Fibroblast of villous mesenchyme (primary cell): Measurements from ENCODE around the gene SSPN. TPM values are rescaled to one million over a fixed set of nuclear protein-coding genes. Genes with fewer than 3 reads are reported as not detected.
"Not testable (repeated sequence)": the region's sequence is repeated elsewhere in the genome, so short reads cannot be mapped to it uniquely, and the experiment has no call there.

Source experiments
- DNase-seq: peaks from one replicate; pipeline ENCODE4 v3.0.0-alpha.2; 2010; ENCODE audit warnings: low read depth
- H3K4me3 ChIP-seq: 2 replicates; pipeline ENCODE4 v1.5.1; 2011; ENCODE audit warnings: low read depth, mild to moderate bottlenecking, low read length
- total RNA-seq: library from RNA; depleted of rRNA; stranded (reverse); fragments of >200 nt; gene quantifications from 2 replicates; pipeline ENCODE4 v1.2.3, GENCODE V29; 2012
- TF ChIP-seq, protein P1 (sequence below): IDR thresholded peaks from 2 replicates; pipeline ENCODE4 v1.5.1; 2012; ENCODE audit warnings: low read depth, mild to moderate bottlenecking, low read length; ENCODE audit not compliant: insufficient read depth

The SSPN gene
- total RNA-seq, 1 donor, result 22.0 TPM

DNA sequence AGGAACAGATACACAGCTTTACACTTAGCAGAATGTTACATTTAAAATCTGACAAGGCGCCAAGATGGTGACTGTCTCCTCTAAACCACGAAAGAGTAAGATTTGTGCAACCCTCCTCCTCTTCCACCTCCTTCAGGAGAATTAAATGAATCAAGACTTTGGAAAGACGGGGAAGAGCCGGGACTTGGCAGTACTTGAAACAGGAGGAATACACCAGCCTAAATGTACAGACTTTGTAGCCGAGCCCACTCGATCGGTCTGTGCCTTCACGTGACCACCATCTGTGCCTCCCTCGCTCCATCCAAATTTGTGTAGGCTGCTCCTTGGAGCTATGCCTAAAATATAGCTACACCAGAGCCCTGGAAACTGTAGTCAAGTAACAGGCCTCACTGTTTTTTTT is 38.3 kb downstream of the SSPN start:
- peak; percentile 19 for DNase-seq
- no peak overlapping the region for H3K4me3 ChIP-seq
- TF ChIP-seq, protein P1, sequence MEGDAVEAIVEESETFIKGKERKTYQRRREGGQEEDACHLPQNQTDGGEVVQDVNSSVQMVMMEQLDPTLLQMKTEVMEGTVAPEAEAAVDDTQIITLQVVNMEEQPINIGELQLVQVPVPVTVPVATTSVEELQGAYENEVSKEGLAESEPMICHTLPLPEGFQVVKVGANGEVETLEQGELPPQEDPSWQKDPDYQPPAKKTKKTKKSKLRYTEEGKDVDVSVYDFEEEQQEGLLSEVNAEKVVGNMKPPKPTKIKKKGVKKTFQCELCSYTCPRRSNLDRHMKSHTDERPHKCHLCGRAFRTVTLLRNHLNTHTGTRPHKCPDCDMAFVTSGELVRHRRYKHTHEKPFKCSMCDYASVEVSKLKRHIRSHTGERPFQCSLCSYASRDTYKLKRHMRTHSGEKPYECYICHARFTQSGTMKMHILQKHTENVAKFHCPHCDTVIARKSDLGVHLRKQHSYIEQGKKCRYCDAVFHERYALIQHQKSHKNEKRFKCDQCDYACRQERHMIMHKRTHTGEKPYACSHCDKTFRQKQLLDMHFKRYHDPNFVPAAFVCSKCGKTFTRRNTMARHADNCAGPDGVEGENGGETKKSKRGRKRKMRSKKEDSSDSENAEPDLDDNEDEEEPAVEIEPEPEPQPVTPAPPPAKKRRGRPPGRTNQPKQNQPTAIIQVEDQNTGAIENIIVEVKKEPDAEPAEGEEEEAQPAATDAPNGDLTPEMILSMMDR, result no peak

DNA sequence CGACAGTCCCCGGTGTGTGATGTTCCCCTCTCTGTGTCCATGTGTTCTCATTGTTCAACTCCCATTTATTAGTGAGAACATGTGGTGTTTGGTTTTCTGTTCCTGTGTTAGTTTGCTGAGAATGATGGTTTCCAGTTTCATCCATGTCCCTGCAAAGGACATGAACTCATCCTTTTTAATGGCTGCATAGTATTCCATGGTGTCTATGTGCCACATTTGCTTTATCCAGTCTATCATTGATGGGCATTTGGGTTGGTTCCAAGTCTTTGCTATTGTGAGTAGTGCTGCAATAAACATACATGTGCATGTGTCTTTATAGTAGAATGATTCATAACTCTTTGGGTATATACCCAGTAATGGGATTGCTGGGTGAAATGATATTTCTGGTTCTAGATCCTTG is 40.1 kb downstream of the SSPN start:
- not testable (repeated sequence) for H3K4me3 ChIP-seq, DNase-seq

DNA sequence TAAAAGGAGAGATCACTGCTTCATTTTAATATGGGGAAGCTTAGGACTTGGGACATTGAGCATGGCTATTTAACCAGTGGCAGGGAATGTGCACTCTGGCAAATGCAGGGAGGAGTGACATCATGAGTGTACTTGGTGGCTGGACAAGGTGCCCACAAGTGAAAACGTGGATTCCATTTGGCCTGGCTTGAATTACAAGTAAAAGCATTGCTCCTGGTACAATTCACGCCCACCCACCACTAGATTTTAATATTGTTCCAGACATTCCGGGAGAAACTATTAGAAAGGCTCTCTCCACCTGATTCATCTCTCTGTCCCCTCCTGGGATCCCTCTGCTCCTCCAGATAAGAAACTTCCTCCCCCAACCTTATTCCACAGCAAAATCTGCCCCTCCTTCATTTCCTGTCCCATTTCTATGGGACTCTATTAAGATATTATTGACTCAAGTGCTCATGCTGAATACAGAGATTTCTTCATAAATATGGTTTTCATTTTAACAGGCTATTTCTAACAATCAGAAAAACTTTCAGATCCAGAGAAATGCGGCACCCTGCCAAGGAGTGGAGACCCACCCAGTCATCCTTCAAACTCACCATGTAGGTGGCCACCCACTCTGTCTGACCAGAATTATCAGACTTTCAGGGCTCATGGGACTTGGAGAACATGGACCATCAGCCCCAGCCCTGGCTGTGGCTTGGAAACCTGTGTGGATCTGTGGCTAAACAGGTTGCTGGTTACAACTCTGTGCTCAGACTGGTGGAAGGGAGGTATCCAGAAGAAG is 43.2 kb downstream of the SSPN start:
- no peak overlapping the region for H3K4me3 ChIP-seq
- TF ChIP-seq, protein P1, result no peak
- DNase-seq, result no peak

DNA sequence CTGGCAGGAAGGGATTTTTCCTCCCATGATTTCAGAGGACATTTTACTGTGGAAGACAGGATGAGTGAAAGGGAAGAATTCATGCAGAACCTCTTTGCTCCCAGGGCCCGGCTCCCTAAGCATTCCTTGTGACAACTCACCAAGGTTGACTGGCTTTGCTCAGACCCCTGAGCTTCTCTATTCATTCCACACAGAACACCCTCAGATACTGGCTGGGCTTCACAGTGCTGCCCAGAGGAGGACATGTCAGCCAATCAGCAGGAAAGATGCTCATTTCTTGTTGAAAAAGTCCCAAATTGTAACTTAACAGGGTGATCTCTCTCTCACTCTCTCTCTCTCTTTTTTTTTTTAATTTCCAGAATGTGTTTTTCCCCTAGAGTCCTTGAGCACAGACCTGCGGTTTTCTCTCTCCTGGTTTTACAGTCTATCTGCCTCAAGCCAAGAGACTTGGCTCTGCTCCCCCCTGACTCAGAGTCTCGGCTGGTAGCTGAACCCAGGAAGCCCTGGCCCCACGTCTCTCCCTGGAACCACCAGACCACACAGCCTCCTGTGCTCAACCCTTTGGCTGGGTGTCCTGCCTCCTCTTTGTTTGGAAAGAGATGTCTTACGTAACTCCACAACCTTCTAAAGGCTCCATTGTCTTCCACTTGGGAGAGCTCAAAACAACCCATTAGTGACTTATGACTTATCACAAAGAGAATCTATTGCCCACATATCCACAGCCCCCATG is 43.9 kb downstream of the SSPN start:
- TF ChIP-seq, protein P1, result no peak

DNA sequence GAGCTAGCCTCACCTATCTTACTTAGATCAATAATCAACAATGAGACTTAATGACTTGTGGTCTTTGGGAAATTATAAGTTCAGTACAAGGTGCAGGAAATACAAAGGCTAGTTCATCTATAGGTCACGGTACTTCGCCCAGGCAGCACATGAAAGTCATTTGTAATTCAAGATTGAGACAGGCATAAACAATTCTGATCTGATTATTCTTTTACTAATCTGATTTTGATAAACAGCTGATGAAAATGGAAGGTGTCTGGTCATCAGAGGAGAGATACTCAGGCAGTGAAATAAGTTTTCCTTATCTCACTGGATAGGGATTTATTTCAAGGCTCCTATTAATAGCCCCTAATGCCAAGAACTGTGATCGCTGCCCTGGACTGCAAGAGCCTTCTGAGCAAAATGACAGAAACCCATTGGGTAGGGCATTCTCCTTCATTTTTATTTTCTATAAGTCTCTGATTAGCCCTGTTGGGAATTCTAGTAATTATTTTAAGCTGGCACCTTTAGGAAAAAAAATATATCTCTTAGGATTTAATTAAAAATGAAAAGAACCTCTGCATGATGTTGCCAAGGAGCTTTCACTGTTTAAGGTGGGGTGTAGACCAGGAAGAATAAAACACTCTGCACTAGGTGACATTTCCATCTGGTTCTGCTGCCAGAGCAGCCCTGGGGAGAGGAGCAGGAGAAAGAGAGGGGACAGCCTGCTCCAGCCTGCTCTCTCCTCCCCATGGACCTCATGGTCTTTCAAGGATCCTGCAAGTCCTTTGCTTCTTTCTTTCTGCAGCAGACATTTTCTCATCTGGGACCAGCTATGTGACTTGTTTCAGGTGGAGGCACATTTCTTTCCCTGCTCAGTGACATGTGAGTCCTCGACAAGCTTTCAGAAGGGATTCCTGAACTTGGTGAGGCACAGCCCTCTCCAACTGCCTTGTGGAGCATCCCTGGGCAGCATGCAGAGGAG is 44.8 kb downstream of the SSPN start:
- no peak for DNase-seq
- TF ChIP-seq, protein P1, result no peak
- H3K4me3 ChIP-seq, result no peak overlapping the region

More for the DNA sequence above, 43.9 kb downstream of the SSPN start:
- no peak overlapping the region for H3K4me3 ChIP-seq
- DNase-seq, result peak; percentile 77

DNA sequence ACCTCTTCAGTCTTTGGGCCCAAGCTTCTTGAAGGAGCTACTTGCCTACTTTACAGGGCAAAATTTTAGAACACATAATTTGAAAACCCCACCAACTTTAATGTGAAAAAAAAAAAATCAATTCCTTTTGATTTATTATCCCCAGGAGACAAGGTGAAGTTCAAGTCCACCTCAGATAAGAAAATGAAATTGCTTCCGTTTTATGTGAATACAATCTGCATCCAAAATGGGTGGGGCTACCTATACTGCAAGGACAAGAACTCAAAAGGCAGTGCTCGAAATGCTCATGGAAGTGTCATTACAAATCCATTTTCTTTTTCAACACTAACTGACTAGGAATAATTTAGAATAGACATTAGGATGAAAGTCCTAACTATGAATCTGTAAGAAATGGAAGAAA is 45.7 kb downstream of the SSPN start:
- H3K4me3 ChIP-seq, result no peak overlapping the region
- TF ChIP-seq, protein P1, result no peak
- no peak for DNase-seq
